Measurements from ENCODE around the gene USP7. TPM values are rescaled to one million over a fixed set of nuclear protein-coding genes. Genes with fewer than 3 reads are reported as not detected.

The USP7 gene
- total and polyA plus RNA-seq, 2 donors from 2014 or later: 26.7 to 92.0 TPM

- H3K27ac ChIP-seq (ENCODE audit: low read depth in 2 of 2, low read length in 2 of 2): no peak overlapping the region
- peaks cover 2 to 47% (median 34%) of the 10 kb centered on the region in 3 donors for H3K36me3 ChIP-seq (ENCODE audit: control insufficient read depth in 2 of 3, insufficient read depth in 3 of 3, low read length in 3 of 3)
- H3K4me1 ChIP-seq (ENCODE audit: control insufficient read depth in 2 of 3, insufficient read depth in 2 of 3, low read depth in 1 of 3, low read length in 3 of 3): peaks cover 0 to 3% (median 0%) of the 10 kb centered on the region in 3 donors
- no peak for FAIRE-seq
- TF ChIP-seq CTCF (IDR thresholded peaks at IDR 0.05; ENCODE audit: borderline replicate concordance, extremely low read depth, insufficient read depth): no peak
- no peak overlapping the region for H3K9ac ChIP-seq (ENCODE audit: low read length in 3 of 3)
- intact Hi-C loops (cut with DNase I): no loop called here
- DNase-seq: no peak
- no peaks in the 10 kb centered on the region for H3K9me3 ChIP-seq (ENCODE audit: control insufficient read depth in 2 of 3, insufficient read depth in 1 of 3, low read length in 3 of 3)
- no peaks in the 10 kb centered on the region for H3K27me3 ChIP-seq (ENCODE audit: control insufficient read depth, insufficient read depth, low read length)
- no peak overlapping the region for H3K4me3 ChIP-seq (ENCODE audit: low read length in 3 of 3)
These were observed 40.5 kb downstream of the USP7 start for GRCh38 chr16:8923199-8923598.

GRCh38 chr16:8921347-8921984 is 42.2 kb downstream of the USP7 start:
- H3K4me3 ChIP-seq (ENCODE audit: low read length in 3 of 3): no peak overlapping the region
- no peak for FAIRE-seq
- H3K27me3 ChIP-seq (ENCODE audit: control insufficient read depth, insufficient read depth, low read length): no peaks in the 10 kb centered on the region
- intact Hi-C loops (cut with DNase I): no loop called here
- no peak overlapping the region for H3K9ac ChIP-seq (ENCODE audit: low read length in 3 of 3)
- H3K36me3 ChIP-seq (ENCODE audit: control insufficient read depth in 2 of 3, insufficient read depth in 3 of 3, low read length in 3 of 3): peaks cover 2 to 47% (median 31%) of the 10 kb centered on the region in 3 donors
- peaks cover 0 to 3% (median 0%) of the 10 kb centered on the region in 3 donors for H3K4me1 ChIP-seq (ENCODE audit: control insufficient read depth in 2 of 3, insufficient read depth in 2 of 3, low read depth in 1 of 3, low read length in 3 of 3)
- H3K27ac ChIP-seq (ENCODE audit: low read depth in 2 of 2, low read length in 2 of 2): no peak overlapping the region
- no peak for TF ChIP-seq CTCF (IDR thresholded peaks at IDR 0.05; ENCODE audit: borderline replicate concordance, extremely low read depth, insufficient read depth)
- no peaks in the 10 kb centered on the region for H3K9me3 ChIP-seq (ENCODE audit: control insufficient read depth in 2 of 3, insufficient read depth in 1 of 3, low read length in 3 of 3)
- DNase-seq: no peak

- no peak for TF ChIP-seq CTCF (IDR thresholded peaks at IDR 0.05; ENCODE audit: borderline replicate concordance, extremely low read depth, insufficient read depth)
- H3K36me3 ChIP-seq (ENCODE audit: control insufficient read depth in 2 of 3, insufficient read depth in 3 of 3, low read length in 3 of 3): peaks cover 2 to 47% (median 33%) of the 10 kb centered on the region in 3 donors
These were observed 42.9 kb downstream of the USP7 start for GRCh38 chr16:8920645-8921346.

More at GRCh38 chr16:8920645-8921346, 42.9 kb downstream of the USP7 start:
- Histone ChIP-seq H3K4me1 (ENCODE audit: control insufficient read depth in 2 of 3, insufficient read depth in 2 of 3, low read depth in 1 of 3, low read length in 3 of 3) (peaks cover 0 to 5% (median 0%) of the 10 kb centered on the region in 3 donors), H3K27ac (ENCODE audit: low read depth in 2 of 2, low read length in 2 of 2) (no peak overlapping the region), H3K9me3 (ENCODE audit: control insufficient read depth in 2 of 3, insufficient read depth in 1 of 3, low read length in 3 of 3) (no peaks in the 10 kb centered on the region), H3K4me3 (ENCODE audit: low read length in 3 of 3) (no peak overlapping the region), H3K27me3 (ENCODE audit: control insufficient read depth, insufficient read depth, low read length) (no peaks in the 10 kb centered on the region), H3K9ac (ENCODE audit: low read length in 3 of 3) (no peak overlapping the region)
- intact Hi-C loops (cut with DNase I): no loop called here
- FAIRE-seq (no peak), DNase-seq (no peak)
